PC-9 (cell line): ENCODE results near the gene APOBEC3B.

Experiments
- CTCF ChIP-seq: fragments of 200-600 bp; sonication (generic); conservative IDR thresholded peaks from 2 replicates; pipeline ENCODE4 v1.6.1; 2017; ENCODE audit warnings: mixed run types, antibody characterized with exemption, mild to moderate bottlenecking, moderate library complexity
- EZH2 ChIP-seq: fragments of 200-600 bp; sonication (generic); IDR thresholded peaks from 2 replicates; pipeline ENCODE4 v1.8.0; 2017; ENCODE audit warnings: antibody characterized with exemption, low read depth

- TF ChIP-seq EZH2, result no peak
- no peak for TF ChIP-seq CTCF
Measured at GRCh38 chr22:38959590-38959989, 22.6 kb upstream of the APOBEC3B start.
